Embryonic facial prominence (tissue), 1 donor: ENCODE measurements around the gene ZIC4.

ENCODE experiments used
- DNase-seq: peaks from one replicate; pipeline ENCODE4 v3.0.0-alpha.2; 2016; ENCODE audit errors: extremely low spot score

Gene ZIC4

DNA sequence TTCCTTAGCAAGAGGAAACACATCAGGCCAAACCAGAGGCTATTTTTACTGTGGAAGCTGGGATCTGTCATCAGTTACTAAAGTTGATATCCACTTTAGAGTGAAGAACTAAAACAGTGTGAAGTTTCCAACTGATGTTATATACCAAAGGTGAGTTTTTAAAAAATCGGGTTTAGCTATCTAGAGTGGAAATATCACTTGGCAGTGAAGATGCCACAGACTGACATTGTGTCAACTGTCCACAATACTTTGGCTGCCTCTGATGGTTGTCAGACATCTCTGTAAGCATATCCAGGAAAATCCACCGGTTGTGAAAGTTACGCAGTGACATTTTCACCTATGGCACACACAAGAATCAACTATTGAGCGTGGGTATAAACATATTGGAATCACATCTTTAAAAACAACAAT is 12.0 kb upstream of the ZIC4 start:
- DNase-seq = no peak

DNA sequence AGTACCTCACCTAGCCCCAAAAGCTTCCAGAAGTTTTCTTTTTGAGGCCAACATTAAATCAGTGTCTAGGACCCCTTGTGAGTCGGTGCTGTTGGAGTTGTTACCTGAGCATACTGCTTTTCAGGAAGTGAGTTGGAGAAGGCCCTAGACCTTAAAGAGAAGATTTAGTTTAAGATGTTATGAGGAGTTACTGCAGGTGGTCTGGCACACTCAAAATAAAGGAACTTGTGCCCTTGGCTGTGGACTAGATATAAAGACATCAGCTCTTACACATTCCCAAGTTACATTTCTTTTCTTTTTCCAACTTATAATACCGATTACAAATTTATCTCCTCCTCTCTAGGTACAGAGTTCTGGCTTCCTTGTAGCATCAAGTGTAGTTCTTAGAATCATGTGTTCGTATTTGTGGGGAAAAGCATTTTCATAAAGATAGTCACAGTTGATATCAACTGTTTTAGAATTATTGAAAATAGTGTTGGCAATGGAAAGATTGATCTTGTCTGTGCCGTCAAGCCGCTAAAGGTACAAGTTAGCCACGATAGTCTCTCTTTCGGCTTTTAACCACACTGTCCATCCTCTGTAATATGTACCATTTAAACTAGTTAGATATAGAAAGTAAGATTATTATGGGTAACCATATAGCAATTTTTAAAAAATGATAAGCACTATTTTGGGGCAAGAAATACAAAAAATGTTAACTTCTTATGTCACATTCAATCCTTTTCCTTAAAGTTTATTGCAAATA is 11.4 kb upstream of the ZIC4 start:
- DNase-seq = no peak

DNA sequence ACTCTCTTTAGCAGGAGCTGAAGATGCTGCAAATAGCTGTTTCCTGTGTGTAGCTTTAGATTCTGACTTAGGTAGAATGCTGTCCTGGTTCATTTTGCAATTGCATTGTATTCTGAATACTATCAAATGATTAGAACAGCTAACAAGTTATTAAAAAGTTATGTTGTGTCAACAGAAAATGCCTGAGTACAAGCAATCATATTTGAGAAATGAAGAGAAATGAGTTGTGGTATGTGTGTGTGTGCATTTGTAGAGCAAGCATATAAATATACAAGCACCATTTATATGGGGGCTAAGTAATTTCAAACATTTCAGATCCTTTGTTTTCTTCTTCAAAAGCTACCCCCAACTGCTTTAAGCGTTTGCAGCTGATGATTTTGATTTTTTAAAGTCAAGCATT is 10.6 kb upstream of the ZIC4 start:
- no peak for DNase-seq

DNA sequence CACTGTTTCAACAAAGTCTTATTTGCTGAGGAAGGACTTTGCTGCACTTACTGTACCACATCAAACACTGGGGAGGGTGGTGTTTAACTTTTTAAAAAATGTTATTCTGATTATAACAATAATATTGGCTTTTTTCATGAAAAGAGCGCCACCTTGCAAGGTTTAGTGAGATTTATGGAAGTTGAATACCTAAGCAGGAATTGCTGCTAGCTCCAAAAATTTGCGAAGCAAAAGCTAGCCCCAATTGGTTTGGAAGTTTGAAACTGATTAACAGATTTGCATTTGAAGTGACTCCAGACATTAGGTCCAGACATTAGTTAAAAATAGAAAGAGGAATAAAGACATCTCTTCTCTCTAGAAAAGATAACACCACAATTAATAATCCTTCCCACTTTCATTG is 9.5 kb upstream of the ZIC4 start:
- DNase-seq = no peak

DNA sequence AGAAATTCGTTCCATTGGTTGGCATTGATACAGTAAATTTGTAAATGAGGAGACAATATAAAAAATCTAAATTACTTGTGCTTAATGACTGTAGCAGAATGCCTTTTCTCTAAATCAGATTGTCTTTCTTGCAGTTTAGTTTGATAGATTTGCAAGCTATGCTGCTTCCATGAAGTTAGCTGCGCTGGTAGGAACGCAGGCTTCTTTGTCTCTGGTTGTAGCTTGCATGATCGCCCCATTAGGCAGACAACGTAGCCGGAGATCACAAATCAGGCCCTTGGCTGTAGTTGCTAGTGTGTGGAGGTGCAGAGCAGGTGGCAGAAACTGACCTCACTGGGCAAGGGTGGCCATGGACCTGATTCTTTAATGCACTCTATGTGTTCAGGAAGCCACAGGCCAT is 8.9 kb upstream of the ZIC4 start:
- no peak for DNase-seq

DNA sequence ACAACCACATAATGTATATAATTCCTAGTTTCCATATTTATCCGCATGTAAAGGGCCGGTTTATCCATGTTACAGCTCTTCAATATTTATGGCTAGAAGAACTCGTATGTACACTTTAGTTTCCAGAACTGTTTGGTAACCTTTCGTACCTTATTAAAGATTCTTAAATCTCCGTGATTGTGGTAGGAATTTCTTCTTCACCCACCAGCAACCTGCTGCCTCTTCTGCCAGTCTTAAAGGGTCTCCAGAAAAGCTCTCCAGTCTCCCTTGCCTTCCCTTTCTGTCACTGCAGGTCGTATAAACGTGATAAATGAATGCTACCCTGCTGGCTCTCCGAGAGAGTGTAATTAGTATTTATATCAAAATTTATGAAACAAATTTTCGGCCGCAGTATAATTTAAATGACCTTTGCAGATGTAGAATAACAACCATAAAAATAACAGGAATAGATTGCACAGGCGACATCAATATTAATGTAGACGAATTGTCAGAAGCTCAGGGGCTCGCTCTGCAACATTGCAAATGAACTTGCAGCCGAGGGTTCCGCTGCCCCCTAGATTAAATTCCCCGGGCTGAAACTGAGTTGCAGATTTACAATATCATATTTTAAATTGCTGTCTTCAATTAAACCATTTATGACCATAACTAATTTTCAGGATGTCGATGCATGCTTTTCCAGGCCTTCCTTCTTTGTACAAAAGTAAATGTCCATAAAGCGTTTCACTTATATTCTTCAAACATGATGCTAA is 8.2 kb upstream of the ZIC4 start:
- no peak for DNase-seq

DNA sequence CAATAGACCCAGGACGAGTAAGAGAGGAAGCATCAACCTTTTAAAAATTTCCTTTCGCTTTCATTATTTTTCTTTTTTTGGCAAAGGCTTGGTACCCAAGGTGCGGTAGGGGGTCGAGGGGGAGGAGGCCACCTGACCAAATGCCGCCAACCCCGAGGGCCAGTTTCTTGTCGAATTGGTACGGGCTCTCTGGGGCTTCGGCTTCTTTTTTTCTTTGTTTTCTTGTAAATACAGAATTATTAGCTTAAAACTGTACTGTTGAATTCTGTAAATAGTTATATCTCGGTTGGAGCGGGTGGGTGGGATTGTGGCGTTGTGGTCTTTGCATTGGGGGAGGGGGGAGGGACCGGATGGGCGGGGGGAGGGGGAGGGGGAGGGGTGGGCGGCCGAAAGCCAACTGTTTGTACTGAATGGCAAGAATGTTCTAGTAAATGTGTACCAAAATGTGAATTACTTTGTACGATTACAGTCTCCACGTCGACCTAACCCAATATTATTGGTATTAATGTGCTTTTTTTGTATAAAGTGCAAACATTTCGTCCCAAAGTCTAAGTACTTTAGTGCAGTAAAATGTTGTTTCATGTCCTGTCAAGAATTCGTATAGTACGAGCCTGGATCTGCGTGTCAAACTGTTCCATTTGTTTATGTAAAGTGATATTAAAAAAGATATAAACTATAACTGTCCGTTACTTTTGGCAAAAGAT is 7.5 kb upstream of the ZIC4 start:
- no peak for DNase-seq

DNA sequence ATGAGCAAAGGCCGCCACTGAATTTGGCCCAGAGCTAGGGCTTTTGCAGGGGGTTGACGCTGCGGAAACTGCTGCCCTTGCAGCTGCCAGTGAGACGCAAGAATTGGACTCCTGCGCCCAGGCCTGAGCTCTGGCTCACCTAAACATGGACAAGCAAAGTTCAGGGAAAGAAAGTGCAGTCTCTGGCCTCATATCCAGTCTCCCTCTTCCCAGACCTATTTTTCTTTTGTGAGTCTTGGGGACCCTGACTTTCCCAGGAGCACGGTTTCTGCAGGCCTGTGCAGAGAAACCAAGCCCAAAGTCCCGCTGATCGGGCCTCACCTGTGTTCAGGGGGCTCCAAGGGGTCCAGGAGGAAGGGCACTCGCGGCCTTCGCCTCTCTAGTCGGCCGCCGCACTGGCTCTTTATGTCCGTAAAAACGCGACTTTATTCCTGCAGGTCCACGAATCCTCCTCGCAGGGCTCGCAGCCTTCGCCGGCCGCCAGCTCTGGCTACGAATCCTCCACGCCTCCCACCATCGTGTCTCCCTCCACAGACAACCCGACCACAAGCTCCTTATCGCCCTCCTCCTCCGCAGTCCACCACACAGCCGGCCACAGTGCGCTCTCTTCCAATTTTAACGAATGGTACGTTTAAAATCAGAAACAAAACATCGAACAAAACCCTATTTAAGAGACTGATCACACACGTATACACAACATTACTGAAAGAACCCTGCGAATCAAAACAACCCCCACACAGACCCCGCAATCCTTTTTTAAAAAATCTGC is 6.8 kb upstream of the ZIC4 start:
- no peak for DNase-seq

DNA sequence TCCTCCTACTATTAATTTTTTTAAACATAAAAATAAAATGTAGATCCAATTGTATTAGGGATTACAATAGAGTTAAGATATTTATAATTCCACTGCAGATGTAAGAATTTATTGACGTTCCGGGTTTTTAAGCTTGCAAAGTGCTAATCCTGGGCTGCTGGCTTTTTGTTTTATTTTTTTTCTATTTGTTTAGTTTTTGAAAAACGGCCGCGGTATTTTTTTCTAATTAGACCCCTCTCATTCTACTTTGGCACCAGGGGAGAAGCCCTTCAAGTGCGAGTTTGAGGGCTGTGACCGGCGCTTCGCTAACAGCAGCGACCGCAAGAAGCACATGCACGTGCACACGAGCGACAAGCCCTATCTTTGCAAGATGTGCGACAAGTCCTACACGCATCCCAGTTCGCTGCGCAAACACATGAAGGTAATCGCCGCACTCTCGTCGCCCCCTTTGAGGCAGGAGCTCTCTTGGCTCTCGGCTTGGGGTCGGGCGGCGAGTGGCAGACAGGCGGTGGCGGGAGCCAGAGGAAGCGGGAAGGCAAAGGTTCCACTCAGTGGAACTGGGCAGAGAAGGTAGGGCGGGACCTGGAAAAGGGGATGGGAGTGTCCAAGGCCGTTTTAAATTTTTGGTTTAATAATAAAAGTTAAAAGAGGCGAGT is 6.0 kb upstream of the ZIC4 start:
- DNase-seq = no peak

DNA sequence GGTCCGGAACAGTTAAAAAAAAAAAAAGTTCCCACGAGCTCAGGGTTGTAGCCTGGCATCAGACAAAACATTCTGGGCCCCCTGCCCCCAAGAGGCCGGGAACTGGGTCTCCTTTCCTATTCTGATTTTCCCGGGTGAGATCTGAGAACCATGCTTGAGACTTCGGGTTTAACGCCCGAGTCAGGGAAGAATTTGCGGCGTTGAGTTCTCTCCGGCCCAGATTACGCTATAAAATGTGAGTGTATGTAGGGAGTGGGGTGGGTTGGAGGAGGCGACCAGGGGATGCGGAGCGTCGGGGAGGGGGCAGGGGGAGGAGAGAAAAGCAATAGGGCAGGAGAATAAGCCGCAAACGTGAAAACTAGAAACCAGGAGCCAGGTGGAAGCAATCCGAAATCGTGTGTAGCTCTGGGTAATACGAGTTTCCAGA is 5.5 kb upstream of the ZIC4 start:
- no peak for DNase-seq

DNA sequence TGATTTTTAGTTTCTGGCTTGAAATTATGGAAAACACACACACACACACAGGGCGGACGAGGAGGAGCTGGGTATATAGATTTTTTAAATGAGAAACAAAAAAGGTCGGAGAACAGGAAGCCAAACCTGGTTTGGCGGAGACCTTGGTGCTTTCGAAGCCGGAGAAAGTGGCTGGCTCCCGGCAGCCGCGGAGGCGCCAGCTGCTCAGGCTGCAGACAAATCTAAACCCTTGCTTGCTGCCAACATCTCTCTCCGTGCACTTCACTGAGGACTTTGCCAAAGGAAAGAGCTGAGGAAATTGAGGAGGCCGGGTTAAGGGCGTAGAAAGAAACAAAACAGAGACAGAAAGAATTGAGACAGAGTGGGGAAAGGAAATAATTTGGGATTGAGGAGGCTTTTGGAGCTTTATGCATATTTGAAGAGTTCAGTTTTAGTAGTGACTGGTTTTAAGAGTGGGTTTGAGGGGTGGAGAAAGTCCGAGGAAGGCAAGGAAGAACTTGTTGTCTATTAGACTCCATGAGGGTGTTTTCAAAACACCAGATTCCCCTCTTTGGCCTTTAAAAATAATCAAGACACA is 5.0 kb upstream of the ZIC4 start:
- DNase-seq = no peak

DNA sequence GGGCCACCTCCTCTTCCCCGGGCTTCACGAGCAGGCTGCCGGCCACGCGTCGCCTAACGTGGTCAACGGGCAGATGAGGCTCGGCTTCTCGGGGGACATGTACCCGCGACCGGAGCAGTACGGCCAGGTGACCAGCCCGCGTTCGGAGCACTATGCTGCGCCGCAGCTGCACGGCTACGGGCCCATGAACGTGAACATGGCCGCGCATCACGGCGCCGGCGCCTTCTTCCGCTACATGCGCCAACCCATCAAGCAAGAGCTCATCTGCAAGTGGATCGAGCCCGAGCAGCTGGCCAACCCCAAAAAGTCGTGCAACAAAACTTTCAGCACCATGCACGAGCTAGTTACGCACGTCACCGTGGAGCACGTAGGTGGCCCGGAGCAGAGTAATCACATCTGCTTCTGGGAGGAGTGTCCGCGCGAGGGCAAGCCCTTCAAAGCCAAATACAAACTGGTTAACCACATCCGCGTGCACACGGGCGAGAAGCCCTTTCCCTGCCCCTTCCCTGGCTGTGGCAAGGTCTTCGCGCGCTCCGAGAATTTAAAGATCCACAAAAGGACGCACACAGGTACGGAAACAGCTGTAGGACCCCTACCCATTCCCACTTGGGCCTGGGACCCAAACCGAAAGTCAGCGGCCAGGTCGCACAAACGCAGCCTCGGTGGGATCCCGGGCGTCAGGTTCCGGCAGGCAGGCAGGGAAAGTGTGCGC is 4.3 kb upstream of the ZIC4 start:
- no peak for DNase-seq

DNA sequence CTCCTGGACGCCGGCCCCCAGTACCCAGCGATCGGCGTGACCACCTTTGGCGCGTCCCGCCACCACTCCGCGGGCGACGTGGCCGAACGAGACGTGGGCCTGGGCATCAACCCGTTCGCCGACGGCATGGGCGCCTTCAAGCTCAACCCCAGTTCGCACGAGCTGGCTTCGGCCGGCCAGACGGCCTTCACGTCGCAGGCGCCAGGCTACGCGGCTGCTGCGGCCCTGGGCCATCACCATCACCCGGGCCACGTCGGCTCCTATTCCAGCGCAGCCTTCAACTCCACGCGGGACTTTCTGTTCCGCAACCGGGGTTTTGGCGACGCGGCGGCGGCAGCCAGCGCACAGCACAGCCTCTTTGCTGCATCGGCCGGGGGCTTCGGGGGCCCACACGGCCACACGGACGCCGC is 3.8 kb upstream of the ZIC4 start:
- DNase-seq = no peak

DNA sequence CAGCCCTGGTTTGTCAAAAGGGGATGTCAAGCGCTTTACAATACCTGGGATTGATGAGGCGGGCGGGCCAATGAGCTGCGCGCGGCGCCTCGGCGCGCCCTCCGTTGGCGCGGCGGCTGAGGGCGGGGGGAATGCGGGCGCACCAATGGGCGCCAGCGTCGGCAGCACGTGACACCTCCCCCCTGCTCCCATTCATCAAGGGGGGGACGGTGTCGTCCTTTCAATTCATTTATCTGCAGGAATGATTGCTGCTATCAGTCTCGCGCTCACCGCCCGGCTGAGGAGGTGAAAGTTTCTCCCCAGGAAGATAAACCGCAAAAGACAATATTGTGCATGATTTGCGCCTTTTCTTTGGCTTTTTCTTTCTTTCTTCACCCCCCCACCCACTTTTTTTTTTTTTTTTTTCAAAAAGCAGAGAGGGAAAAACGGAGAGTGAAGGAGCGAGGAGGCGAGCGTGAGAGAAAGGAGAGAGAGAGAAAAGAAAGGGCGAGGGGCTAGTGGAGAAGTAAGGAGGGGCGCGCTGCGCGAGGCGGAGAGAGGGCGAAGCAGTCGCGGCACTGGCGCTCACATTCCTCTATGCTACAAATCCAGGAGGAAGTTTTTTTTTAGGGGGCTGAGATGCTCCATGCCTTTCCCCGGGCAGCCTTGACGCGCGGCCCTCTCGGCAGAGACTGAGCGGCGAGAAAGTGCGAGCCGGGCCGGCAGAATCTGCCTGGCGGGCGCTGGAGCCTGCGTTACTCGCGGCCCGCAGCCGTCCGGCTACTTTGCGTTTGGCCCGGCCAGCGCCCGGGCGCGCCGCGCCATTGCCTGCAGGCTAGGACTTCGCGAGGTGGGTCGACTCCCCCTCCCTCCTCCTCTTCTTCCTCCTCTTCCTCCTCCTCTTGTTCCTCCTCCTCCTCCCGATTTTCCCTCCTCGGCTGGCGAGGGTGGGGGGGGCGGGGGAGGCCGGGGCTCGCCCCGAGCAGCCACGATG is 3.1 kb upstream of the ZIC4 start, which contains the start of gene ZIC1:
ZIC1 (plus strand) TSS at position 223 of the 973 bp plus-strand sequence; CDS start at position 971, 748 bp downstream.
- no peak for DNase-seq

DNA sequence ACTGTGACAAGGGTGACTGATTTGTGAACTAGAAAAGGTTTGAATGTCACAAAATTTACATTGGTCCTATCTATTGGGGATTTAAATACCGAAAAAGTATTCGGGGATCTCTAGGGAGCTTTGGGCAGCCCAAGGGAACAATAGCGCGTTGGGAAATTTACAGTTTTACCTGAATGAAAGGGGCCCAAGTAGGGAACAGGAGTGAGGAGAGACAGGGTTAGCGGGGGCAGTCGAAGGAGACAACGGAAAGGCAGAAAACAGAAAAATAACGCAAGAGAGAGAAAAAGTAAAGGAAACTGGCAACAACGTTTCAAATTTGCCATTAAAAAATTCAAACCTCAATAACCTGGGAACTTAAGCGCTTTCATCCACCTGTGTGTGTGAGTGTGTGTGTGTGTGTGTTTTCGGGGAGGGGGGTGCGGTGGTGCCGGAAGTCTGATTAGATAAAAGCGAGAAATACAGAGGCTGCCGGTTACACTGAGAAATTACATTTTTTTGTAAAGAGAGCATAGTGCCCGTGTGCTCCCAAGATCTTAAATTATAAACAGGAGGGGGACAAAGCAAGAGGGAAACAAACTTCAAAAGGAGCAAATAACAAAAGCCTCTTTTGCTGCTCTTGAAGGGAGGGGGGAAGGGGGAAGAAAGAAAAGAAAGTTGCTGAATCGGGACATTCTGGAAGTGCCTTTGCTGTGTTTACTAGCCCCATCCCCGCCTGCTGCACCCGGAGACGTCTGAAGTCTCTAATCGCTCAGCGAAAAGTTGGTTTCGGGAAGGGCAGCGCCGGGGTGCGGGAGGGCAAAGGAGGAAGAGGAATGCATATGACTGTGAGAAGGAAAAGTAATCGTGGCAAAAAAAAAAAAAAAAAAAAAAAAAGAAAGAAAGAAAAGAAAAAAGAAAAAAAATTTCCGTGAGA is 2.1 kb upstream of the ZIC4 start:
- DNase-seq = no peak

DNA sequence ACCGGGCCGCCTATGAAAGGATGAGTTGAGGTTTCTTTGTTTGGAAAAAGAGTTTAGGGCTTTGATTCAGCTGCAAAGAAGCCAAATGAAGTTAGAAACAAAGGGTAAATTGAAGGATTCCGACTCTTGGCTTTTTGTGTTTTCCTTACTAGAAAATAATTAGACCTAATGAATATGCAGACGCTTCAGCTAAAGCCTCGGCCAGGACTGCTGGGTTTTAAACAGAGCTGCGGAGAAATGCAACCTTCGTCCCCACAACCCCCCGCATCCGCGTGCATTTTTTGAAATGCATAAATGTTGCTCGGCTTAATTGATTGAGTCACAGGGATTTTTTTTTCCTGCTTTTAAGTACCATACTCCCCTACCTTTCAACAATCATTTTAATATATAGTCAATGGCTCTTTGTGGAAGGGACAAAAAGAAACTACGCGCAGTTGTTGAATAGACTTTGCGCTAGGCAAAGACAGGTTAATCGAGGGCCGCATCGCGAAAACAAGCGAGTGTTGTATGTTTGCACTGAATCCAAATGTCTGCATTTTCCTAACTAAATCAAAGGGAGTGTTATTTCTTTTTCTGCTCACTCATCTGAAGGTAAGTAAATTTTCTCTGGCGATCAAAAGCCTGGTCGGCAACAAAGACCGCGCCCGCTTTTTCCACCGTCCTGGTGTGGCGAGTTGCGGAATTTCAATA is 1.3 kb upstream of the ZIC4 start:
- DNase-seq = no peak

DNA sequence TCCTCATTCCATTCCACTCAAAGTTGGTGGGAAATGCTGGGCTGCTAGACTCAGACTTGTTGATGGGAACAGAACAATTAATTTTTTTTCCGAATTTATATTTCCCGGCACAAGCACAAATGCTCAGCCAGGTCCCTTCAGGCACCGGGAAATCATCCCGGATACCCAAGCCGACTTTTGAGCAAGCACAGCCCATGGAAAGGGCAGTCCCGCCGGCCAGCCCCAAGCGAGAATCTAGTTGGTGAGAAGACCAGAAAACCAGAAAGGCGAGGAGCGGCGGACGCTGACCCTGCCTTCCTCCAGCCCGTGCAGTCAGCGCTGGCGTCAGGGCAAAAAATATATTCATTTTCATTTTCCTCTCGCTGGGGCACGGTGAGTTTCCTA is 763 bp upstream of the ZIC4 start:
- DNase-seq = no peak
